Measurements from ENCODE around the gene BNIPL.

DNA sequence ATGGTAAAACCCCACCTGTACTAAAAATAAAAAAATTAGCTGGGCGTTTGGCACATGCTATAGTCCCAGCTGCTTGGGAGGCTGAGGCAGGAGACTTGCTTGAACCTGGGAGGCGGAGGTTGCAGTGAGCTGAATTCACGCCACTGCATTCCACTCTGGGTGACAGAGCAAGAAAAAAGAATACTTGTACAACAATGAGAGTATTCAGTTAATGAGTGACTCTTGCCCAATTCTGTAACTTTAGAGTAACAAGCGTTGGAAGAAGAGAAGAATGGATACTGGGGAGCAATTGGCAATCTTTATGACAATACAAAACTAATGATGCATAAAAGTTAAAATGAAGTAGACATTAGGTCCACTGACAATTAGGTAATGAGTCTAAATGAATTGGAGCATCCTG is 43.8 kb upstream of the BNIPL start:
- TF ChIP-seq, protein P1, sequence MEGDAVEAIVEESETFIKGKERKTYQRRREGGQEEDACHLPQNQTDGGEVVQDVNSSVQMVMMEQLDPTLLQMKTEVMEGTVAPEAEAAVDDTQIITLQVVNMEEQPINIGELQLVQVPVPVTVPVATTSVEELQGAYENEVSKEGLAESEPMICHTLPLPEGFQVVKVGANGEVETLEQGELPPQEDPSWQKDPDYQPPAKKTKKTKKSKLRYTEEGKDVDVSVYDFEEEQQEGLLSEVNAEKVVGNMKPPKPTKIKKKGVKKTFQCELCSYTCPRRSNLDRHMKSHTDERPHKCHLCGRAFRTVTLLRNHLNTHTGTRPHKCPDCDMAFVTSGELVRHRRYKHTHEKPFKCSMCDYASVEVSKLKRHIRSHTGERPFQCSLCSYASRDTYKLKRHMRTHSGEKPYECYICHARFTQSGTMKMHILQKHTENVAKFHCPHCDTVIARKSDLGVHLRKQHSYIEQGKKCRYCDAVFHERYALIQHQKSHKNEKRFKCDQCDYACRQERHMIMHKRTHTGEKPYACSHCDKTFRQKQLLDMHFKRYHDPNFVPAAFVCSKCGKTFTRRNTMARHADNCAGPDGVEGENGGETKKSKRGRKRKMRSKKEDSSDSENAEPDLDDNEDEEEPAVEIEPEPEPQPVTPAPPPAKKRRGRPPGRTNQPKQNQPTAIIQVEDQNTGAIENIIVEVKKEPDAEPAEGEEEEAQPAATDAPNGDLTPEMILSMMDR (IDR thresholded peaks at IDR 0.05), result no peak
- TF ChIP-seq, protein P2, sequence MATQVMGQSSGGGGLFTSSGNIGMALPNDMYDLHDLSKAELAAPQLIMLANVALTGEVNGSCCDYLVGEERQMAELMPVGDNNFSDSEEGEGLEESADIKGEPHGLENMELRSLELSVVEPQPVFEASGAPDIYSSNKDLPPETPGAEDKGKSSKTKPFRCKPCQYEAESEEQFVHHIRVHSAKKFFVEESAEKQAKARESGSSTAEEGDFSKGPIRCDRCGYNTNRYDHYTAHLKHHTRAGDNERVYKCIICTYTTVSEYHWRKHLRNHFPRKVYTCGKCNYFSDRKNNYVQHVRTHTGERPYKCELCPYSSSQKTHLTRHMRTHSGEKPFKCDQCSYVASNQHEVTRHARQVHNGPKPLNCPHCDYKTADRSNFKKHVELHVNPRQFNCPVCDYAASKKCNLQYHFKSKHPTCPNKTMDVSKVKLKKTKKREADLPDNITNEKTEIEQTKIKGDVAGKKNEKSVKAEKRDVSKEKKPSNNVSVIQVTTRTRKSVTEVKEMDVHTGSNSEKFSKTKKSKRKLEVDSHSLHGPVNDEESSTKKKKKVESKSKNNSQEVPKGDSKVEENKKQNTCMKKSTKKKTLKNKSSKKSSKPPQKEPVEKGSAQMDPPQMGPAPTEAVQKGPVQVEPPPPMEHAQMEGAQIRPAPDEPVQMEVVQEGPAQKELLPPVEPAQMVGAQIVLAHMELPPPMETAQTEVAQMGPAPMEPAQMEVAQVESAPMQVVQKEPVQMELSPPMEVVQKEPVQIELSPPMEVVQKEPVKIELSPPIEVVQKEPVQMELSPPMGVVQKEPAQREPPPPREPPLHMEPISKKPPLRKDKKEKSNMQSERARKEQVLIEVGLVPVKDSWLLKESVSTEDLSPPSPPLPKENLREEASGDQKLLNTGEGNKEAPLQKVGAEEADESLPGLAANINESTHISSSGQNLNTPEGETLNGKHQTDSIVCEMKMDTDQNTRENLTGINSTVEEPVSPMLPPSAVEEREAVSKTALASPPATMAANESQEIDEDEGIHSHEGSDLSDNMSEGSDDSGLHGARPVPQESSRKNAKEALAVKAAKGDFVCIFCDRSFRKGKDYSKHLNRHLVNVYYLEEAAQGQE (IDR thresholded peaks at IDR 0.05; ENCODE audit: insufficient read depth in 1 of 2, low read depth in 2 of 2, low read length in 1 of 2), result no peak
- no peak for TF ChIP-seq SIN3A (IDR thresholded peaks at IDR 0.05; ENCODE audit: borderline replicate concordance, insufficient read depth, low read depth, low read length)

Measured in Panc1 (cell line).